Panc1 (cell line): Measurements from ENCODE around the gene NDRG4. TPM values are rescaled to one million over a fixed set of nuclear protein-coding genes. Genes with fewer than 3 reads are reported as not detected.

ENCODE experiments used
- ATAC-seq: fragments of 200-7000 bp; cut with Tn5 transposase; 2 replicates; pipeline ENCODE4 v1.9.1; 2020; ENCODE audit warnings: mild to moderate bottlenecking, moderate library complexity
- BruUV-seq: library from RNA; stranded (reverse); fragments of 400-500 nt; replicated peaks from 2 replicates; lab custom pipeline; 2021; lab: Mats Ljungman, UMichigan
- CTCF ChIA-PET: fragments of 300-600 bp; sonication (Branson Sonifier 250); formaldehyde crosslinking; loops from one replicate; lab custom pipeline; 2022; ENCODE audit warnings: antibody characterized with exemption; lab: Charles Lee
- POLR2A ChIA-PET: fragments of 300-600 bp; sonication (Branson Sonifier 250); formaldehyde crosslinking; loops from one replicate; lab custom pipeline; 2022; ENCODE audit warnings: antibody characterized with exemption; lab: Charles Lee
- DNase-seq: peaks from one replicate; pipeline ENCODE4 v3.0.0-alpha.2; 2010; ENCODE audit warnings: low read depth, low spot score
- H3K27ac ChIP-seq: 2 replicates; pipeline ENCODE4 v1.5.1; 2011; ENCODE audit warnings: mild to moderate bottlenecking, low read length, inconsistent platforms
- H3K27me3 ChIP-seq: fragments of 200-500 bp; sonication (Bioruptor generic); 2 replicates; pipeline ENCODE4 v1.6.0; 2014; ENCODE audit warnings: low read length, inconsistent platforms; ENCODE audit not compliant: control insufficient read depth, insufficient read depth
- H3K36me3 ChIP-seq: fragments of 200-500 bp; sonication (Bioruptor generic); 2 replicates; pipeline ENCODE4 v1.5.1; 2014; ENCODE audit warnings: inconsistent platforms, mild to moderate bottlenecking, low read length, moderate library complexity; ENCODE audit not compliant: control insufficient read depth, insufficient read depth
- H3K4me1 ChIP-seq: 2 replicates; pipeline ENCODE4 v1.5.1; 2011; ENCODE audit warnings: inconsistent platforms, mild to moderate bottlenecking, low read length, moderate library complexity; ENCODE audit not compliant: control insufficient read depth, insufficient read depth
- H3K4me3 ChIP-seq, 2 experiments: 2 replicates each; pipeline ENCODE4 v1.5.1; 2011 to 2012; ENCODE audit warnings: low read depth in 2 of 2, low read length in 2 of 2, mild to moderate bottlenecking in 2 of 2, inconsistent platforms in 1 of 2, moderate library complexity in 1 of 2
- H3K9me3 ChIP-seq: fragments of 200-500 bp; sonication (Bioruptor generic); 2 replicates; pipeline ENCODE4 v1.5.1; 2014; ENCODE audit warnings: low read depth, mild to moderate bottlenecking, inconsistent platforms, low read length, moderate library complexity; ENCODE audit not compliant: control insufficient read depth, insufficient read depth
- CTCF ChIP-seq: fragments of 450-650 bp; IDR thresholded peaks from 2 replicates; pipeline ENCODE4 v1.5.1; 2017; ENCODE audit warnings: mild to moderate bottlenecking
- POLR2AphosphoS5 ChIP-seq: IDR thresholded peaks from 2 replicates; pipeline ENCODE4 v1.6.1; 2012; ENCODE audit warnings: mild to moderate bottlenecking, low read depth, low read length, moderate library complexity
- SIN3A ChIP-seq: IDR thresholded peaks from 2 replicates; pipeline ENCODE4 v1.6.1; 2012; ENCODE audit warnings: low read depth, mild to moderate bottlenecking, low read length, moderate library complexity, borderline replicate concordance; ENCODE audit not compliant: insufficient read depth
- TCF7L2 ChIP-seq: IDR thresholded peaks from 2 replicates; pipeline ENCODE4 v1.6.1; 2011; ENCODE audit warnings: mild to moderate bottlenecking, low read depth, low read length, inconsistent platforms
- in situ Hi-C: cut with HindIII; loops from 2 replicates; pipeline ENCODE4 v1.10.0; 2016; ENCODE audit warnings: low sequenced_read_pairs, low pct_unique_long_range_greater_than_20kb
- intact Hi-C: fragments of 100-400 bp; cut with micrococcal nuclease; formaldehyde crosslinking; loops from one replicate; pipeline ENCODE4 v1.10.0; 2022; ENCODE audit not compliant: unreplicated experiment
- total RNA-seq: library from RNA; stranded (reverse); gene quantifications from one replicate; pipeline ENCODE4 v1.2.1, GENCODE V29; 2021; ENCODE audit not compliant: unreplicated experiment
- TF ChIP-seq, protein P1 (sequence below), 2 experiments: IDR thresholded peaks; 2 replicates each; pipeline ENCODE4 v1.6.1; 2011 to 2012; ENCODE audit warnings: low read depth in 2 of 2, control low read depth in 1 of 2, low read length in 1 of 2, mild to moderate bottlenecking in 1 of 2, moderate library complexity in 1 of 2; ENCODE audit not compliant: insufficient read depth in 1 of 2

Gene NDRG4
- total RNA-seq, 1 experiment from 2014 or later: 5.1 TPM

DNA sequence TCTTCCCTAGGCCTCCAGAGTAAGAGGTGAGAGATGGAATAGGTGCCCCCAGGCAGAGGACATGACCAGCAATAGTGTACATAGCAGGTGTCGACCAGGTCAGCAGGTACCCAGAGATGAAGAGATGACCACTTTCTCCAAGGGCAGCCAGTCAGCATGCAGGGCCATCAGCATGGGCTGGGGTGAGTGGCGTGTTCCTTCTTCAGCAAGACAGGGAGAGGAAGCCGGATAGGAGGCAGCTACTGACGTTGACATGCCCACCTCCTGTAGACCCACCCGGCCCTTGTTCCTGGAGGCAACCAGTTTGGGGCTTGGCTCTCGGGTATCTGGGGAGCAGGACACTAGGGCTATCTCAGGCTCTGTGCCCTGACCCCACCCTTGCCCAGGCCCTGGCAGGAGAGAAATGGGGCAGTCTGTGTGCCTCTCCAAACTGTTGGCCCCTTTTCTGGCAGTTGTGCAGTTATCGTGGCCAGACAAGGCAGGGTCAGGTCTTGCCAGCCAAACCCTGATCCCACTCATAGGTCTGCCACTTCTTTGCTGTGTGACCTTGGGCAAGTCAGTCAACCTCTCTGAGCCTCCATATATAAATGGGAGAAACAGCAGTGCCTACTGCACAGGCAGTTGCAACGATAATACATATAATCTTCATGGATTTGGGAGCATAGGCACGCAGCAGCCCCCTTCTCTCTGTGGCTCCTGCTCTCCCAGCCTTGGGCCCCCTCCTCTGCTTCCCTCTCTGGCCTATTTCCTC lies 1.4 kb upstream of the NDRG4 start:
- no peaks in the 10 kb centered on the region for H3K36me3 ChIP-seq
- H3K27ac ChIP-seq: no peak overlapping the region
- no TSS peak for BruUV-seq
- no peak for DNase-seq
- CTCF ChIA-PET: interaction anchor here (1.6 kb wide), 1 partner anchor 11 kb away, joined by 4 read pairs; no protein-coding TSS in a partner anchor
- POLR2A ChIA-PET: no interaction called here
- H3K27me3 ChIP-seq: no peaks in the 10 kb centered on the region
- intact Hi-C loops (no loop called here), in situ Hi-C loops (no loop called here)
- no peaks in the 10 kb centered on the region for H3K9me3 ChIP-seq
- no peak for TF ChIP-seq SIN3A
- TF ChIP-seq TCF7L2: no peak
- no peak for TF ChIP-seq POLR2AphosphoS5
- TF ChIP-seq CTCF: no peak
- TF ChIP-seq, protein P1, sequence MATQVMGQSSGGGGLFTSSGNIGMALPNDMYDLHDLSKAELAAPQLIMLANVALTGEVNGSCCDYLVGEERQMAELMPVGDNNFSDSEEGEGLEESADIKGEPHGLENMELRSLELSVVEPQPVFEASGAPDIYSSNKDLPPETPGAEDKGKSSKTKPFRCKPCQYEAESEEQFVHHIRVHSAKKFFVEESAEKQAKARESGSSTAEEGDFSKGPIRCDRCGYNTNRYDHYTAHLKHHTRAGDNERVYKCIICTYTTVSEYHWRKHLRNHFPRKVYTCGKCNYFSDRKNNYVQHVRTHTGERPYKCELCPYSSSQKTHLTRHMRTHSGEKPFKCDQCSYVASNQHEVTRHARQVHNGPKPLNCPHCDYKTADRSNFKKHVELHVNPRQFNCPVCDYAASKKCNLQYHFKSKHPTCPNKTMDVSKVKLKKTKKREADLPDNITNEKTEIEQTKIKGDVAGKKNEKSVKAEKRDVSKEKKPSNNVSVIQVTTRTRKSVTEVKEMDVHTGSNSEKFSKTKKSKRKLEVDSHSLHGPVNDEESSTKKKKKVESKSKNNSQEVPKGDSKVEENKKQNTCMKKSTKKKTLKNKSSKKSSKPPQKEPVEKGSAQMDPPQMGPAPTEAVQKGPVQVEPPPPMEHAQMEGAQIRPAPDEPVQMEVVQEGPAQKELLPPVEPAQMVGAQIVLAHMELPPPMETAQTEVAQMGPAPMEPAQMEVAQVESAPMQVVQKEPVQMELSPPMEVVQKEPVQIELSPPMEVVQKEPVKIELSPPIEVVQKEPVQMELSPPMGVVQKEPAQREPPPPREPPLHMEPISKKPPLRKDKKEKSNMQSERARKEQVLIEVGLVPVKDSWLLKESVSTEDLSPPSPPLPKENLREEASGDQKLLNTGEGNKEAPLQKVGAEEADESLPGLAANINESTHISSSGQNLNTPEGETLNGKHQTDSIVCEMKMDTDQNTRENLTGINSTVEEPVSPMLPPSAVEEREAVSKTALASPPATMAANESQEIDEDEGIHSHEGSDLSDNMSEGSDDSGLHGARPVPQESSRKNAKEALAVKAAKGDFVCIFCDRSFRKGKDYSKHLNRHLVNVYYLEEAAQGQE (IDR thresholded peaks at IDR 0.05; ENCODE audit: insufficient read depth in 1 of 2, low read depth in 2 of 2, low read length in 1 of 2): no peak
- no peaks in the 10 kb centered on the region for H3K4me1 ChIP-seq
- no peak for ATAC-seq
- no peak overlapping the region for H3K4me3 ChIP-seq

DNA sequence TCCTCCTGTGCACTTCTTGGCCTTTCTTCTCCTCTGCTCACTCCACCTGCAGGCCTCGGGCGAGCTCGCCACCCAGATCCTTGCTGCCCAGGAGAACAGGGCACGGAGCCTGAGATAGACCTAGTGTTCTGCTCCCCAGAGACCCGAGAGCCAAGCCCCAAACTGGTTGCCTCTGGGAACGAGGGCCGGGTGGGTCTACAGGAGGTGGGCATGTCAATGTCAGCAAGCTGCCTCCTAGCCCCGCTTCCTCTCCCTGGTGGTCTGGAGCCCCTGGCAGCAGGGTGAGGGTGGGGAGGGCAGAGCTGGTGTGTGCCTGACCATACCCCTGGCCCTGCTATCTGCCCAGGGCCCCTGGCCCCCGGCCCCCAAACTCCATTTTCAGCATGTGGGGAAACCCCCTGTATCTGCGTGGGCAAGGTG lies 841 bp upstream of the NDRG4 start:
- DNase-seq: no peak
- no peaks in the 10 kb centered on the region for H3K36me3 ChIP-seq
- no peak overlapping the region for H3K4me3 ChIP-seq
- no peak for ATAC-seq
- ChIA-PET POLR2A (no interaction called here), CTCF (interaction anchor here (1.6 kb wide), 1 partner anchor 12 kb away, joined by 4 read pairs; no protein-coding TSS in a partner anchor)
- no peak overlapping the region for H3K27ac ChIP-seq
- no peaks in the 10 kb centered on the region for H3K9me3 ChIP-seq
- no peaks in the 10 kb centered on the region for H3K27me3 ChIP-seq
- in situ Hi-C loops: no loop called here
- no TSS peak for BruUV-seq
- no peaks in the 10 kb centered on the region for H3K4me1 ChIP-seq
- TF ChIP-seq CTCF: no peak
- no peak for TF ChIP-seq SIN3A
- intact Hi-C loops: no loop called here
